Measurements from ENCODE around the gene BATF.

Gene BATF

GRCh38 chr14:75551021-75551420 is 28.8 kb downstream of the BATF start:
- TF ChIP-seq GATA1 (IDR thresholded peaks at IDR 0.05; ENCODE audit: low read depth, low read length) (no peak), POLR2A (IDR thresholded peaks at IDR 0.05; ENCODE audit: low read length) (no peak)
- no peak for DNase-seq

GRCh38 chr14:75553157-75553556 is 30.9 kb downstream of the BATF start:
- no peak for TF ChIP-seq GATA1 (IDR thresholded peaks at IDR 0.05; ENCODE audit: low read depth, low read length)
- no peak for TF ChIP-seq POLR2A (IDR thresholded peaks at IDR 0.05; ENCODE audit: low read length)
- DNase-seq, result no peak

GRCh38 chr14:75553761-75554364 is 31.6 kb downstream of the BATF start:
- TF ChIP-seq GATA1 (IDR thresholded peaks at IDR 0.05; ENCODE audit: low read depth, low read length) (no peak), POLR2A (IDR thresholded peaks at IDR 0.05; ENCODE audit: low read length) (no peak)
- no peak for DNase-seq

- TF ChIP-seq GATA1 (IDR thresholded peaks at IDR 0.05; ENCODE audit: low read depth, low read length) (no peak), POLR2A (IDR thresholded peaks at IDR 0.05; ENCODE audit: low read length) (no peak)
- DNase-seq, result no peak
These were observed 32.2 kb downstream of the BATF start for GRCh38 chr14:75554482-75554881.

GRCh38 chr14:75558440-75558839 is 36.2 kb downstream of the BATF start:
- TF ChIP-seq POLR2A (IDR thresholded peaks at IDR 0.05; ENCODE audit: low read length), result no peak
- TF ChIP-seq GATA1 (IDR thresholded peaks at IDR 0.05; ENCODE audit: low read depth, low read length), result no peak
- DNase-seq, result no peak

- TF ChIP-seq GATA1 (IDR thresholded peaks at IDR 0.05; ENCODE audit: low read depth, low read length), result no peak
- no peak for TF ChIP-seq POLR2A (IDR thresholded peaks at IDR 0.05; ENCODE audit: low read length)
- DNase-seq, result no peak
These were observed 36.8 kb downstream of the BATF start for GRCh38 chr14:75559045-75559444.

- DNase-seq, result peak in 1 of 2 experiments; percentile 14
- no peak for TF ChIP-seq GATA1 (IDR thresholded peaks at IDR 0.05; ENCODE audit: low read depth, low read length)
- no peak for TF ChIP-seq POLR2A (IDR thresholded peaks at IDR 0.05; ENCODE audit: low read length)
These were observed 37.4 kb downstream of the BATF start for GRCh38 chr14:75559451-75560222.

GRCh38 chr14:75561013-75561432 is 38.8 kb downstream of the BATF start:
- TF ChIP-seq POLR2A (IDR thresholded peaks at IDR 0.05; ENCODE audit: low read length) (no peak), GATA1 (IDR thresholded peaks at IDR 0.05; ENCODE audit: low read depth, low read length) (no peak)
- DNase-seq, result peak; percentile 11 to 52

GRCh38 chr14:75562089-75562488 is 39.8 kb downstream of the BATF start:
- no peak for DNase-seq
- TF ChIP-seq GATA1 (IDR thresholded peaks at IDR 0.05; ENCODE audit: low read depth, low read length) (no peak), POLR2A (IDR thresholded peaks at IDR 0.05; ENCODE audit: low read length) (no peak)

- TF ChIP-seq GATA1 (IDR thresholded peaks at IDR 0.05; ENCODE audit: low read depth, low read length), result no peak
- no peak for TF ChIP-seq POLR2A (IDR thresholded peaks at IDR 0.05; ENCODE audit: low read length)
- DNase-seq, result no peak
These were observed 40.2 kb downstream of the BATF start for GRCh38 chr14:75562489-75562888.

GRCh38 chr14:75563931-75564330 is 41.7 kb downstream of the BATF start:
- DNase-seq, result no peak
- no peak for TF ChIP-seq POLR2A (IDR thresholded peaks at IDR 0.05; ENCODE audit: low read length)
- TF ChIP-seq GATA1 (IDR thresholded peaks at IDR 0.05; ENCODE audit: low read depth, low read length), result no peak

GRCh38 chr14:75565056-75565455 is 42.8 kb downstream of the BATF start:
- no peak for TF ChIP-seq GATA1 (IDR thresholded peaks at IDR 0.05; ENCODE audit: low read depth, low read length)
- no peak for DNase-seq

GRCh38 chr14:75566321-75566720 is 44.1 kb downstream of the BATF start:
- no peak for TF ChIP-seq POLR2A (IDR thresholded peaks at IDR 0.05; ENCODE audit: low read length)
- no peak for DNase-seq

- DNase-seq, result no peak
- TF ChIP-seq POLR2A (IDR thresholded peaks at IDR 0.05; ENCODE audit: low read length) (no peak), GATA1 (IDR thresholded peaks at IDR 0.05; ENCODE audit: low read depth, low read length) (no peak)
These were observed 44.5 kb downstream of the BATF start for GRCh38 chr14:75566752-75567151.

- TF ChIP-seq POLR2A (IDR thresholded peaks at IDR 0.05; ENCODE audit: low read length) (no peak), GATA1 (IDR thresholded peaks at IDR 0.05; ENCODE audit: low read depth, low read length) (no peak)
- DNase-seq, result no peak
These were observed 45.9 kb downstream of the BATF start for GRCh38 chr14:75568140-75568539.

Measured in erythroblast (primary cell).